ENCODE results near the gene P2RX6. TPM values are rescaled to one million over a fixed set of nuclear protein-coding genes. Genes with fewer than 3 reads are reported as not detected.

Gene P2RX6
- total and polyA plus RNA-seq, 2 donors = 0.66 to 0.87 TPM

DNA sequence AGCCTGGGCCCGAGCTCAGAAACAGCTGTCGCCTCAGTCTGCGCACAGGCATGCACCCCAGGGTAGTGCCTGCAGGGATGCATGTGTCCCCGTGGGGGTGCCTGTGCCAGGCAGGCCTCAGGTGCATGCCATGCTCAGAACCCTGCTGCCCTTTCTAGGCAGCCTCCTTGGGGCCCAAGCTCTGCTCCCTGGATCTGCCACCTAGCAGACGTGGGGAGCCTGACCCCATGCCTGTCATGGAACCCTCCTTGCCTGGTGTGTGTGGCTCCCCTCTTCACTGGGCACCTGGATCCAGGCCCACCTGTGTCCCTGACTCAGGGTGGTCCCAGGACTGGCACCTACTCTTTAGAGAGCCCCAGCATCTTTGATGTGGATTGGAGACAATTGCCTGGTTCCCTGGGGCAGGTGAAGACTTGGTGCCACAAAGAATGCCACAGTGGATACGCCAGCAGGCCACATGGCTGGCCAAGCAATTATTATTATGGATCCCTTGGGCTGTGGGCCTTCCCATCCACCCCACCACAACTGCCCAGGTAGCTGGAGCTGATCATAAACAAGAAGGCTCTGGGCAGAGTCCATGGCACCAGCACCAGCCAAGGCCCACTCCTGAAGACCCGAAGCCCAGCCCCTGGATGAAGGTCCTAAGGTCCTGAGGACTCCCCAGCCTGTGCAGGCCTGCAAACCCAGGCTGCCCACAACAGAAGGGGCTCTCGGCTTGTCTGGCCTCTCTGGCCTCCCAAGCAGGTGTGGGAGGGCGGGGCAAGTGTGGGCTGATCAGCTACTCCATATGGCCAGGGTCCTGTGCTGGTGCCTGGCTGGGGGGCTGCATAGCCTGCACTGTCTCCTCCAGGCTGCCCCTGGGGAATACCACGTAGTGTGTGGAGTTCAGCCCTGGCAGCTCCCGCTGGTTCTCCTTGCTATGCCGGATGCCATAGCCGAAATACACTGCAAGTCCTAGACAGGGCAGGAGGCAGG, 13.6 kb downstream of the P2RX6 start:
- no peaks in the 10 kb centered on the region for H3K9me3 ChIP-seq (ENCODE audit: control insufficient read depth in 2 of 2, insufficient read depth in 1 of 2, low read length in 1 of 2)
- H3K4me3 ChIP-seq (ENCODE audit: low read length in 2 of 2) = no peak overlapping the region
- DNase-seq (ENCODE audit: low read depth in 6 of 9, low spot score in 9 of 9) = no peak
- peaks cover 0 to 39% of the 10 kb centered on the region in 2 donors for H3K27me3 ChIP-seq (ENCODE audit: control insufficient read depth in 2 of 2, insufficient read depth in 1 of 2, low read length in 1 of 2)
- H3K27ac ChIP-seq (ENCODE audit: low read depth in 1 of 2, low read length in 1 of 2) = no peak overlapping the region
- no peaks in the 10 kb centered on the region for H3K36me3 ChIP-seq (ENCODE audit: control insufficient read depth in 2 of 2, insufficient read depth in 2 of 2, low read length in 1 of 2)
- peaks cover 14 to 41% of the 10 kb centered on the region in 2 donors for H3K4me1 ChIP-seq (ENCODE audit: control insufficient read depth in 2 of 2, insufficient read depth in 2 of 2, low read length in 2 of 2)
- WGBS = 93% methylated on average over 13 of the region's 13 CpGs

DNA sequence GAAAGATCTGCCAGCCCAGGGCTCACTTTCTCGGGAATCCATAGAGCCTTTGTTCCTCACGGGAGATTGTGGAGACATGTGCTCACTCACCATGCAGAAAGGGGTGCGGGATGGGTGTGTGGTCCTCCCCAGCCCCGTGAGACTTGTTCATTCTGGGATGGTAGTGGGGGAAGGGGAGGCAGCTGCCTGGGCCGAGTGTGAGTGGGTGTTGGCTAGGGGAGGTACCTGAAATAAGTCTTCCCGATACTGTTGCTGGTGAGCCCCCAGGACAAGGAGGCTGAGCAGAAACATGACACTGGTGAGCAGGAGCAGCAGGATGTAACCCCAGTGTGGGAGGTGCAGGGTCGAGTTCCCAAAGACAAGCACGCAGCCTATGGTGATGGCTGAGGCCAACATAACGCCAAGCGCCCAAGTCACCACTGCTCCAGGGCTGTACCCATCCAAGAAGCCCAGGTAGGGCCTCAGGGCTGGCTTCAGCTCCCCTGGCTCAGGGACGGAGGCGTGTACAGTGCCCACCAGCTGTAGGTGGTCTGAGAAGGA, 14.6 kb downstream of the P2RX6 start:
- no peak overlapping the region for H3K27ac ChIP-seq (ENCODE audit: low read depth in 1 of 2, low read length in 1 of 2)
- no peak overlapping the region for H3K4me3 ChIP-seq (ENCODE audit: low read length in 2 of 2)
- peaks cover 0 to 44% of the 10 kb centered on the region in 2 donors for H3K27me3 ChIP-seq (ENCODE audit: control insufficient read depth in 2 of 2, insufficient read depth in 1 of 2, low read length in 1 of 2)
- WGBS = 91% methylated on average over 12 of the region's 12 CpGs
- peaks cover 14 to 41% of the 10 kb centered on the region in 2 donors for H3K4me1 ChIP-seq (ENCODE audit: control insufficient read depth in 2 of 2, insufficient read depth in 2 of 2, low read length in 2 of 2)
- H3K36me3 ChIP-seq (ENCODE audit: control insufficient read depth in 2 of 2, insufficient read depth in 2 of 2, low read length in 1 of 2) = no peaks in the 10 kb centered on the region
- H3K9me3 ChIP-seq (ENCODE audit: control insufficient read depth in 2 of 2, insufficient read depth in 1 of 2, low read length in 1 of 2) = no peaks in the 10 kb centered on the region
- no peak for DNase-seq (ENCODE audit: low read depth in 6 of 9, low spot score in 9 of 9)

GRCh38 chr22:21030032-21030431, 15.1 kb downstream of the P2RX6 start:
- Histone ChIP-seq H3K4me3 (ENCODE audit: low read length in 2 of 2) (no peak overlapping the region), H3K9me3 (ENCODE audit: control insufficient read depth in 2 of 2, insufficient read depth in 1 of 2, low read length in 1 of 2) (no peaks in the 10 kb centered on the region), H3K36me3 (ENCODE audit: control insufficient read depth in 2 of 2, insufficient read depth in 2 of 2, low read length in 1 of 2) (no peaks in the 10 kb centered on the region), H3K27ac (ENCODE audit: low read depth in 1 of 2, low read length in 1 of 2) (no peak overlapping the region), H3K27me3 (ENCODE audit: control insufficient read depth in 2 of 2, insufficient read depth in 1 of 2, low read length in 1 of 2) (peaks cover 0 to 46% of the 10 kb centered on the region in 2 donors), H3K4me1 (ENCODE audit: control insufficient read depth in 2 of 2, insufficient read depth in 2 of 2, low read length in 2 of 2) (peaks cover 14 to 39% of the 10 kb centered on the region in 2 donors)
- WGBS = 97% methylated on average over 15 of the region's 15 CpGs
- DNase-seq (ENCODE audit: low read depth in 6 of 9, low spot score in 9 of 9) = no peak

DNA sequence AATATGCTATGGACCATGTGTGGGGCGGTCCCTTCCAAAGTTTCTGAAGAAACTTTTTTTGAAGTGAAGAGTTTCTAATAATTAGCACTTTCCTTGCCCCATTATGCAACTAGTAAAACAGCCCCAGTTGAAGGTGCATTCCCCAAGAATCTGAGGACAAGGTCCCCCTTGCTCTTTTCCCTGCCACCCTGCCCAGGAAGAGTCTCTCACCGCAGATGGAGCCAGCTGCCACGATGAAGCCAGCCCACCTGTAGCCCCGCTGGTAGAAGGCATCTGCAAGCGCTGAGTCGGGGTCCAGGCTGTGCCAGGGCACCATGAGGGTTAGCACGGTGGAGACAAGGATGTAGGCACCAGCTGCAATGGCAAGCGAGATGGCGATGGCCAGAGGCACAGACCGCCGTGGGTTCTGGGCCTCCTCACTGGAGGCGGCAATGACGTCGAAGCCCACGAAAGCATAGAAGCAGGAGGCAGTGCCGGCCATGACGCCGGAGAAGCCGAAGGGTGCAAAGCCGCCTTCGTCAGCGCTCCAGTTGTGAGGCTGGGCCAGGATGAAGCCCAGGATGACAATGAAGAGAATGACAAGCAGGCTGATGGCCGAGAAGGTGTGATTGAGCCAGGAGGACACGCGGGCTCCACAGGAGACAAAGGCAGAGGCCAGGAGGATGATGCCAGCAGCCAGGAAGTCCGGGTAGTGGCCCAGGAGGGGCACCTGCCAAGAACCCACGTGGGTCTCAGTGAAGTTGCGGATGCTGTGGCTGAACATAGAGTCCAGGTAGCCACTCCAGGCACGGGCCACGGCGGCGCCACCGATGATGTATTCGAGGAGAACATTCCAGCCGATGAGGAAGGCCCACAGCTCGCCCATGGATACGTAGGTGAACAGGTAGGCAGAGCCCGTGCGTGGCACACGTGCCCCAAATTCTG, 15.9 kb downstream of the P2RX6 start:
- Histone ChIP-seq H3K4me3 (ENCODE audit: low read length in 2 of 2) (no peak overlapping the region), H3K9me3 (ENCODE audit: control insufficient read depth in 2 of 2, insufficient read depth in 1 of 2, low read length in 1 of 2) (no peaks in the 10 kb centered on the region), H3K36me3 (ENCODE audit: control insufficient read depth in 2 of 2, insufficient read depth in 2 of 2, low read length in 1 of 2) (no peaks in the 10 kb centered on the region), H3K27ac (ENCODE audit: low read depth in 1 of 2, low read length in 1 of 2) (no peak overlapping the region), H3K27me3 (ENCODE audit: control insufficient read depth in 2 of 2, insufficient read depth in 1 of 2, low read length in 1 of 2) (peaks cover 0 to 49% of the 10 kb centered on the region in 2 donors), H3K4me1 (ENCODE audit: control insufficient read depth in 2 of 2, insufficient read depth in 2 of 2, low read length in 2 of 2) (peaks cover 8 to 30% of the 10 kb centered on the region in 2 donors)
- no peak for DNase-seq (ENCODE audit: low read depth in 6 of 9, low spot score in 9 of 9)
- WGBS = 94% methylated on average over 40 of the region's 40 CpGs

DNA sequence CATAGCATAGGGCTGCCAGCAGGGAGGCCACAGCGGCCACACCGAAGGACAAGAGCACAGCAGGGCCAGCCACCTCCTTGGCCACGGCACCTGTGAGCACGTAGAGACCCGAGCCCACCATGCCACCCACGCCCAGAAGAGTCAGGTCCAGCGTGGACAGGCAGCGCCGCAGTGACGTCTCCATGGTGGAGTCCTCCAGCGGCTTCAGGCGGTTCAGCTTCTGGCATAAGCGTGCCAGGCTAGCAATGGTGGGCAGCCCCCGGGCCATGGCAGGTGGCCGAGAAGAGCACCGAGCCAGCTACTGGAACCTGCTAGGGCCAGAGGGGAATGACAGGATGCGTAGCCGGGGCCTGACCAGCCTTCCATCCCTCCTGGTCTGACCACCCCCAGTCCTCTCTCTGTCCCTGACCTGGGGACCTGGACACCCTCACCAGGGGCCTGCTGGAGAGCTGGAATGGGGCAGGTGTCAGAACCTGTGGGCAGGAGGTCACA, 16.6 kb downstream of the P2RX6 start:
- DNase-seq (ENCODE audit: low read depth in 6 of 9, low spot score in 9 of 9) = no peak
- Histone ChIP-seq H3K4me1 (ENCODE audit: control insufficient read depth in 2 of 2, insufficient read depth in 2 of 2, low read length in 2 of 2) (peaks cover 6 to 23% of the 10 kb centered on the region in 2 donors), H3K9me3 (ENCODE audit: control insufficient read depth in 2 of 2, insufficient read depth in 1 of 2, low read length in 1 of 2) (no peaks in the 10 kb centered on the region), H3K27ac (ENCODE audit: low read depth in 1 of 2, low read length in 1 of 2) (no peak overlapping the region), H3K27me3 (ENCODE audit: control insufficient read depth in 2 of 2, insufficient read depth in 1 of 2, low read length in 1 of 2) (peaks cover 0 to 53% of the 10 kb centered on the region in 2 donors), H3K4me3 (ENCODE audit: low read length in 2 of 2) (peak overlapping the region in 1 of 2 donors; percentile 46), H3K36me3 (ENCODE audit: control insufficient read depth in 2 of 2, insufficient read depth in 2 of 2, low read length in 1 of 2) (no peaks in the 10 kb centered on the region)
- WGBS = 92% methylated on average over 18 of the region's 18 CpGs

GRCh38 chr22:21032037-21032867, 17.3 kb downstream of the P2RX6 start, which contains the start of gene SLC7A4:
SLC7A4 (minus strand) TSS chr22:21032561; CDS start chr22:21031812, 749 bp downstream.
- H3K27me3 ChIP-seq (ENCODE audit: control insufficient read depth in 2 of 2, insufficient read depth in 1 of 2, low read length in 1 of 2) = peaks cover 0 to 53% of the 10 kb centered on the region in 2 donors
- H3K27ac ChIP-seq (ENCODE audit: low read depth in 1 of 2, low read length in 1 of 2) = no peak within 1 kb of the TSS

GRCh38 chr22:21032868-21033688, 18.1 kb downstream of the P2RX6 start:
- H3K27me3 ChIP-seq (ENCODE audit: control insufficient read depth in 2 of 2, insufficient read depth in 1 of 2, low read length in 1 of 2) = peaks cover 0 to 53% of the 10 kb centered on the region in 2 donors
- no peak overlapping the region for H3K27ac ChIP-seq (ENCODE audit: low read depth in 1 of 2, low read length in 1 of 2)
- H3K9me3 ChIP-seq (ENCODE audit: control insufficient read depth in 2 of 2, insufficient read depth in 1 of 2, low read length in 1 of 2) = no peaks in the 10 kb centered on the region
- DNase-seq (ENCODE audit: low read depth in 6 of 9, low spot score in 9 of 9) = no peak
- peaks cover 6 to 13% of the 10 kb centered on the region in 2 donors for H3K4me1 ChIP-seq (ENCODE audit: control insufficient read depth in 2 of 2, insufficient read depth in 2 of 2, low read length in 2 of 2)
- WGBS = 96% methylated on average over 12 of the region's 12 CpGs
- H3K4me3 ChIP-seq (ENCODE audit: low read length in 2 of 2) = no peak overlapping the region
- no peaks in the 10 kb centered on the region for H3K36me3 ChIP-seq (ENCODE audit: control insufficient read depth in 2 of 2, insufficient read depth in 2 of 2, low read length in 1 of 2)

More at GRCh38 chr22:21032037-21032867, 17.3 kb downstream of the P2RX6 start, which contains the start of gene SLC7A4:
- Histone ChIP-seq H3K36me3 (ENCODE audit: control insufficient read depth in 2 of 2, insufficient read depth in 2 of 2, low read length in 1 of 2) (no peaks in the 10 kb centered on the region), H3K9me3 (ENCODE audit: control insufficient read depth in 2 of 2, insufficient read depth in 1 of 2, low read length in 1 of 2) (no peaks in the 10 kb centered on the region), H3K4me3 (ENCODE audit: low read length in 2 of 2) (peak within 1 kb of the TSS in 1 of 2 donors; percentile 46), H3K4me1 (ENCODE audit: control insufficient read depth in 2 of 2, insufficient read depth in 2 of 2, low read length in 2 of 2) (peaks cover 6 to 16% of the 10 kb centered on the region in 2 donors)
- 12% methylated on average over 59 of the region's 59 CpGs for WGBS
- peak in 1 of 9 donors; percentile 63 for DNase-seq (ENCODE audit: low read depth in 6 of 9, low spot score in 9 of 9)
